Kidney glomerular epithelial cell (primary cell): ENCODE results near the gene OSGIN1.

ENCODE experiments used
- DNase-seq: peaks from one replicate; lab custom pipeline; 2025; lab: John Stamatoyannopoulos, UW

OSGIN1 gene

GRCh38 chr16:84003038-84003437 is 50.0 kb downstream of the OSGIN1 start:
- no peak for DNase-seq

- no peak for DNase-seq
Measured at GRCh38 chr16:84004442-84004841, 51.4 kb downstream of the OSGIN1 start.

GRCh38 chr16:84005391-84005790 is 52.4 kb downstream of the OSGIN1 start:
- DNase-seq: no peak

- no peak for DNase-seq
Measured at GRCh38 chr16:84007520-84007919, 54.5 kb downstream of the OSGIN1 start.

- no peak for DNase-seq
Measured at GRCh38 chr16:84007965-84008364, 54.9 kb downstream of the OSGIN1 start.

- DNase-seq: no peak
Measured at GRCh38 chr16:84009282-84009681, 56.2 kb downstream of the OSGIN1 start.

DNA sequence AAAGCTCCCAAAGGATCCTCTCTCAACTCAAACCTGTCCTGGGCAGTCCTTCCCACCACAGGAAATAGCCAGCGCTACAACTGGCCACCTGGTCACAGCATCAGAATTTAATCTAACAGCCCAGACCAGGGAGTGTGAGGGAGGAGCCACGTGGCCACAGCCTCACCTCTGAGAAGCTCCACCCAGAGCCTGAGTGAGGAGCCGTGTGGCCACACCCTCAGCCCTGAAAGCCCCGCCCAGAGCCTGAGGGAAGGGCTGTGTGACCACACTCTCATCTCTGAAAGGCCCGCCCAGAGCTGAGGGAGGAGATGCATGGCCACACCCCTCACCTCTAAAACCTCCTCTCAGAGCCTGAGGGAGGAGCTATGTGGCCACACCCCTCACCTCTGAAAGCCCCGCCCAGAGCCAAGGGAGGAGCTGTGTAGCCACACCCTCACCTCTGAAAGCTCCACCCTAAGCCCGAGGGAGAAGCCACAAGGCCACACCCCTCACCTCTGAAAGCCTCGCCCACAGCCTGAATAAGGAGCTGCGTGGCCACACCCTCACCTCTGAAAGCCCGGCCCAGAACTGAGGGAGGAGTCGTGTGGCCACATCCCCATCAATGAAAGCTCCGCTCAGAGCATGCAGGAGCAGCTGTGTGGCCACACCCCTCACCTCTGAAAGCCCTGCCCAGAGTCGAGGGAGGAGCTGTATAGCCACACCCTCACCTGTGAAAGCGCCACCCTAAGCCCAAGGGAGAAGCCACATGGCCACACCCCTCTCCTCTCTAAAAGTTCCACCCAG is 60.9 kb downstream of the OSGIN1 start:
- DNase-seq: peak; percentile 26

GRCh38 chr16:84014570-84015327 is 61.7 kb downstream of the OSGIN1 start:
- DNase-seq: no peak

- no peak for DNase-seq
Measured at GRCh38 chr16:84015399-84015798, 62.4 kb downstream of the OSGIN1 start.
